SK-N-SH treated with all-trans-retinoic acid at 6 μM for 48 hours (cell line): ENCODE results near the gene ZFP28.

Experiments used
- ARNTL ChIP-seq: fragments of 450-650 bp; formaldehyde crosslinking; IDR thresholded peaks from 2 replicates; pipeline ENCODE4 v1.5.0; 2020; ENCODE audit warnings: low read depth, mild to moderate bottlenecking, moderate library complexity, borderline replicate concordance
- CREB5 ChIP-seq: fragments of 250-450 bp; sonication (Bioruptor Pico); IDR thresholded peaks from 2 replicates; pipeline ENCODE4 v1.5.1; 2020; ENCODE audit warnings: low read depth, mild to moderate bottlenecking, moderate library complexity
- GLIS3 ChIP-seq: fragments of 250-450 bp; sonication (Bioruptor Pico); IDR thresholded peaks from 2 replicates; pipeline ENCODE4 v1.5.0; 2020; ENCODE audit warnings: mild to moderate bottlenecking, moderate library complexity
- ISL1 ChIP-seq: fragments of 250-450 bp; sonication (Bioruptor Pico); IDR thresholded peaks from 2 replicates; pipeline ENCODE4 v2.1.2; 2022; ENCODE audit warnings: mild to moderate bottlenecking, moderate library complexity
- OSR1 ChIP-seq: fragments of 250-450 bp; sonication (Bioruptor Pico); IDR thresholded peaks from 2 replicates; pipeline ENCODE4 v1.8.0; 2022; ENCODE audit warnings: moderate library complexity, mild to moderate bottlenecking, inconsistent platforms
- PATZ1 ChIP-seq: fragments of 250-450 bp; sonication (Bioruptor Pico); IDR thresholded peaks from 2 replicates; pipeline ENCODE4 v1.8.0; 2020; ENCODE audit warnings: mild to moderate bottlenecking, moderate library complexity, borderline replicate concordance
- TCF4 ChIP-seq: fragments of 250-450 bp; sonication (Bioruptor Pico); IDR thresholded peaks from 2 replicates; pipeline ENCODE4 v1.8.0; 2021; ENCODE audit warnings: mild to moderate bottlenecking, moderate library complexity, borderline replicate concordance
- ZC3H10 ChIP-seq: fragments of 250-450 bp; sonication (Bioruptor Pico); IDR thresholded peaks from 2 replicates; pipeline ENCODE4 v1.5.1; 2021; ENCODE audit warnings: mild to moderate bottlenecking, moderate library complexity
- ZFP3 ChIP-seq: fragments of 250-450 bp; sonication (Bioruptor Pico); IDR thresholded peaks from 2 replicates; pipeline ENCODE4 v1.5.0; 2020; ENCODE audit warnings: mild to moderate bottlenecking, moderate library complexity
- ZFP30 ChIP-seq: fragments of 450-650 bp; formaldehyde crosslinking; IDR thresholded peaks from 2 replicates; pipeline ENCODE4 v1.5.0; 2022; ENCODE audit warnings: mild to moderate bottlenecking, moderate library complexity
- ZNF565 ChIP-seq: fragments of 450-650 bp; formaldehyde crosslinking; conservative IDR thresholded peaks from 2 replicates; pipeline ENCODE4 v1.5.0; 2020; ENCODE audit warnings: low read depth, mild to moderate bottlenecking, moderate library complexity
- ZNF70 ChIP-seq: fragments of 450-650 bp; formaldehyde crosslinking; IDR thresholded peaks from 2 replicates; pipeline ENCODE4 v1.5.0; 2020; ENCODE audit warnings: mild to moderate bottlenecking, moderate library complexity
- TF ChIP-seq, protein P1 (sequence below): fragments of 250-450 bp; sonication (Bioruptor Pico); IDR thresholded peaks from 2 replicates; pipeline ENCODE4 v1.5.1; 2021; ENCODE audit warnings: mild to moderate bottlenecking, moderate library complexity
- TF ChIP-seq, protein P2 (sequence below): fragments of 250-450 bp; sonication (Bioruptor Pico); IDR thresholded peaks from 2 replicates; pipeline ENCODE4 v1.5.0; 2020; ENCODE audit warnings: mild to moderate bottlenecking, moderate library complexity

DNA sequence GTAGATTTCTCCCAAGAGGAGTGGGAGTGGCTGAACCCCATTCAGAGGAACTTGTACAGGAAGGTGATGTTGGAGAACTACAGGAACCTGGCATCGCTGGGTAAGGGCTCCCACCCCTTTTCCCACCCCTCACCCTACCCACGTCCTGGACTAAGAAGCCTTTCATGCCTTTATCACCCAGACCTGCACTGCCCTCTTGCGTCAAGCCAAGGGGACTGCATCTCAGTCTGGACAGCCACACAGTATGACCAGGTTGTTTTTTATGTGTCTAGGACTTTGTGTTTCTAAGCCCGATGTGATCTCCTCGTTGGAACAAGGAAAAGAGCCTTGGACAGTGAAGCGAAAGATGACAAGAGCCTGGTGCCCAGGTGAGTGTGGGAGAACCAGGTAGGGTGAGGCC is 8.8 kb downstream of the ZFP28 start:
- no peak for TF ChIP-seq ZNF565 (CRISPR knock-in tag)
- no peak for TF ChIP-seq PATZ1 (CRISPR knock-in tag)
- TF ChIP-seq ISL1, result no peak
- no peak for TF ChIP-seq OSR1 (CRISPR knock-in tag)
- TF ChIP-seq ZC3H10 (CRISPR knock-in tag), result no peak
- TF ChIP-seq, protein P1, sequence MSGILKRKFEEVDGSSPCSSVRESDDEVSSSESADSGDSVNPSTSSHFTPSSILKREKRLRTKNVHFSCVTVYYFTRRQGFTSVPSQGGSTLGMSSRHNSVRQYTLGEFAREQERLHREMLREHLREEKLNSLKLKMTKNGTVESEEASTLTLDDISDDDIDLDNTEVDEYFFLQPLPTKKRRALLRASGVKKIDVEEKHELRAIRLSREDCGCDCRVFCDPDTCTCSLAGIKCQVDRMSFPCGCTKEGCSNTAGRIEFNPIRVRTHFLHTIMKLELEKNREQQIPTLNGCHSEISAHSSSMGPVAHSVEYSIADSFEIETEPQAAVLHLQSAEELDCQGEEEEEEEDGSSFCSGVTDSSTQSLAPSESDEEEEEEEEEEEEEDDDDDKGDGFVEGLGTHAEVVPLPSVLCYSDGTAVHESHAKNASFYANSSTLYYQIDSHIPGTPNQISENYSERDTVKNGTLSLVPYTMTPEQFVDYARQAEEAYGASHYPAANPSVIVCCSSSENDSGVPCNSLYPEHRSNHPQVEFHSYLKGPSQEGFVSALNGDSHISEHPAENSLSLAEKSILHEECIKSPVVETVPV, result no peak
- no peak for TF ChIP-seq ZFP3 (CRISPR knock-in tag)
- TF ChIP-seq ZFP30 (CRISPR knock-in tag), result no peak
- no peak for TF ChIP-seq GLIS3 (CRISPR knock-in tag)
- TF ChIP-seq TCF4 (CRISPR knock-in tag), result no peak
- TF ChIP-seq ARNTL (CRISPR knock-in tag), result no peak
- TF ChIP-seq, protein P2, sequence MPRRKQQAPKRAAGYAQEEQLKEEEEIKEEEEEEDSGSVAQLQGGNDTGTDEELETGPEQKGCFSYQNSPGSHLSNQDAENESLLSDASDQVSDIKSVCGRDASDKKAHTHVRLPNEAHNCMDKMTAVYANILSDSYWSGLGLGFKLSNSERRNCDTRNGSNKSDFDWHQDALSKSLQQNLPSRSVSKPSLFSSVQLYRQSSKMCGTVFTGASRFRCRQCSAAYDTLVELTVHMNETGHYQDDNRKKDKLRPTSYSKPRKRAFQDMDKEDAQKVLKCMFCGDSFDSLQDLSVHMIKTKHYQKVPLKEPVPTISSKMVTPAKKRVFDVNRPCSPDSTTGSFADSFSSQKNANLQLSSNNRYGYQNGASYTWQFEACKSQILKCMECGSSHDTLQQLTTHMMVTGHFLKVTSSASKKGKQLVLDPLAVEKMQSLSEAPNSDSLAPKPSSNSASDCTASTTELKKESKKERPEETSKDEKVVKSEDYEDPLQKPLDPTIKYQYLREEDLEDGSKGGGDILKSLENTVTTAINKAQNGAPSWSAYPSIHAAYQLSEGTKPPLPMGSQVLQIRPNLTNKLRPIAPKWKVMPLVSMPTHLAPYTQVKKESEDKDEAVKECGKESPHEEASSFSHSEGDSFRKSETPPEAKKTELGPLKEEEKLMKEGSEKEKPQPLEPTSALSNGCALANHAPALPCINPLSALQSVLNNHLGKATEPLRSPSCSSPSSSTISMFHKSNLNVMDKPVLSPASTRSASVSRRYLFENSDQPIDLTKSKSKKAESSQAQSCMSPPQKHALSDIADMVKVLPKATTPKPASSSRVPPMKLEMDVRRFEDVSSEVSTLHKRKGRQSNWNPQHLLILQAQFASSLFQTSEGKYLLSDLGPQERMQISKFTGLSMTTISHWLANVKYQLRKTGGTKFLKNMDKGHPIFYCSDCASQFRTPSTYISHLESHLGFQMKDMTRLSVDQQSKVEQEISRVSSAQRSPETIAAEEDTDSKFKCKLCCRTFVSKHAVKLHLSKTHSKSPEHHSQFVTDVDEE (CRISPR knock-in tag), result no peak
- no peak for TF ChIP-seq CREB5 (CRISPR knock-in tag)
- TF ChIP-seq ZNF70 (CRISPR knock-in tag), result no peak
